DND-41 (cell line): ENCODE results near the gene PRELID1.

ENCODE experiments used
- CTCF ChIP-seq: IDR thresholded peaks from 2 replicates; pipeline ENCODE4 v1.5.1; 2012; ENCODE audit warnings: borderline replicate concordance, low read length, moderate library complexity, mild to moderate bottlenecking; ENCODE audit not compliant: poor library complexity, severe bottlenecking; ENCODE audit errors: extremely low read depth
- EZH2 ChIP-seq: IDR thresholded peaks from 3 replicates; pipeline ENCODE4 v1.6.1; 2012; ENCODE audit warnings: borderline replicate concordance, low read depth, mild to moderate bottlenecking, moderate library complexity, low read length, inconsistent platforms; ENCODE audit not compliant: severe bottlenecking

DNA sequence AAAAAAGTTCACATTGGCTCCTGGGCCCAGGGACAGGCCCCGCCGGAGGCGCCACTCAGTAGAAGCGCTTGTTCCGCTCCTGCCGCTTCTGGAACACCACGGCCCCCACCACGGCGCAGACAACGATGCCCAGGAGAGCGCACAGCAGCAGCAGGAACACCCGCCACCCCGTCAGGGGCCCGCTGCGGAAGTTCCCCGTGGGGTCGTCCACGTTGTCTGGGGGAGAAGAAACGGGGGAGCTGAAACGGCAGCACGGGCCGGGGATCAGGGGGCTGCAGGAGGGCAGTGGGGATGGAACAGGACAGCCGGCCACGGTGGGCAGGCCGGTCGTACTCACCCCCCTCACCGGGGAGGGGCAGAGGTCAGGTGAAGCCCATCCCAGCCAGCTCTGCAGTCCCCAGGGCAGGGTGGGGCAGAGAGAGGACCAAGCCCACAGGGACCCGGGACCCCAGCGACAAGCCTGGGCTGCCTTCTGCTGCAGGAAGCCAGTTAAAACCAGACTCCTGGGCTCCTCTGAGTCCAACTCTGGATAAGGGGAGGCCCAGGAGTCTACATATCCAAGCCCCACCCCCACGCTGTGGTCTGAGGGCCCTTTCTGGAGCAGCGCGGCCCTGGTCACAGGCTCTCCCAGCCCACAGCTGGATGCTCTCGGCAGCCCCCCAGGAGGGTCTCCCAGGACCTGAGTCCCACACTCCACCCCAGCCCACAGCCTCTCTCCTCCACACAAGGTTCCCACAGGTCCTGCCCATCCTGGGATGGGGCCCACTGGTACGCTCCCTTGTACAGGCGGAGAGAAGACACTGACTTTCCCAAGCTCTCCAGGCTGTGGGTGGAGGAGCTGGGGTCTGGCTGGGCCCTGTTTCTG, 28.7 kb downstream of the PRELID1 start:
- no peak for TF ChIP-seq CTCF
- TF ChIP-seq EZH2 = no peak
